AG08396 (cell line): ENCODE results near the gene PLGRKT.
A peak's percentile ranks its signal among the peaks of the same experiment; 100 is the strongest.
"Not testable (repeated sequence)": the region's sequence is repeated elsewhere in the genome, so short reads cannot be mapped to it uniquely, and the experiment has no call there.

ENCODE experiments used
- DNase-seq: peaks from one replicate; pipeline ENCODE4 v3.0.0; 2012; ENCODE audit warnings: low spot score, mixed read lengths

The PLGRKT gene, protein sequence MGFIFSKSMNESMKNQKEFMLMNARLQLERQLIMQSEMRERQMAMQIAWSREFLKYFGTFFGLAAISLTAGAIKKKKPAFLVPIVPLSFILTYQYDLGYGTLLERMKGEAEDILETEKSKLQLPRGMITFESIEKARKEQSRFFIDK

DNA sequence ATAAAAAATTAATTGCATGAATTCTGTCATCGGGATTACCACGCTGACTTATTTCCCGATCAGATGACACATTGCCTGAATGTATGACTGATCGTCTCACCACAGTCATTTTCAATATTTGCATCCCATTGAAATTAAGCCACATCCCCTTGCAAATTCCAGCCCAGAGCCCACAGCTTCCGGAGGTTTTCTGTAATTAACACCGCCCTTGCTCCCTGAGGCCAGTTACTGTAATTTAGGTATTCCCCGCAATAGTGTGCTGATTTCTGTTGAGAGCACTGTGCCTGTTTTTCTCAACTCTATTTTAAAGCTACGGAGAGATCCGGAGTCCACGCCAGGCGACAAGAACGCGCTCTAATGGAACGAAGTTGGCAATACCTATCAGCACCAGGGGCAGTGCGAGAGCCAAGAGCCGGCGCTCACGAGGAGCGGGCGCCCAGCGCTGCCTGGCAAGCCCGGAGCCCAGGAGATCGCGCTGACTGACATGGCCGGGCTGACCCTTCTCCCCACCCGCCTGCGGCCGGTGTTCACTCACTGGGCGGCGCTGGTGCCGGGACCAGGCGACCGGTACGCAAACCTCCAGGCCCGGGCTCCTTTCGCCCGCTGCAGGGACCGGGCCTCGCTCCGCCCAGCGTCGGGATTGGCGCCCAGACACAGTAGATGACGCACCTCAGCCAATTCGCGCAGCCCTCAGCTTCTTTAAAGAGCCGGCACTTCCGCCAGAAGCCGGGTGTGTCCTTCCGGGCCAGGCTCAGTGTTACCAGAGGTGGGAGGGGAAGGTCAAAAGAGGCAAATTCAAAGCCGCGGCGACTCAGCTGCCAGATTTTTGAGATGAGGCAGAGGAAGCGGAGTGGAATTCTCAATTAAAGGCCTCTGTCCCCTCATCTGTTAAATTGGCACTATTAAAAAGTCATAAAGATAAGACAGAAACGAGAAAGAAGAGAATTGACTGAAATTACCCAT is at the start of gene PLGRKT:
TSS of gene PLGRKT (minus strand) at position 672 of the 963 bp plus-strand sequence. CDS start 5,948 bp downstream, outside the sequence.
- peak; percentile 92 for DNase-seq

DNA sequence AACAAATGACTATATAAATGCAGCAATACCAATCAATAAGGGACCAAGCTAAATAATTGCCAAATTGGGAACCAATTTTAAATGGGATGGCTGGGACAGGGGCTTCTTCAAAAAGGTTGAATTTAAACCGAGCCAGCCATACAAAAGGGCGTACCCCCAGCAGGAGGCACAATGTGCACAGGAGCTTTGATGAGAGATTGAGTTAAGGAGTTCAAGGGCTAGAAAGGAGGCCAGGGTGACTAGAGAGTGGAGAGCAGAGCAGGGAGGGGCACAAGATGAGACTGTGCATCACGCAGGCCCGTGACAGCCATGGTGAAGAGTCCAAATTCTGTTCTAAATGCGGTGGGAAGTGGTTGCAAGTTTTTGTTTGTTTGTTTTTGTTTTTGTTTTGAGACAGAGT is 49.3 kb upstream of the PLGRKT start:
- DNase-seq: no peak

DNA sequence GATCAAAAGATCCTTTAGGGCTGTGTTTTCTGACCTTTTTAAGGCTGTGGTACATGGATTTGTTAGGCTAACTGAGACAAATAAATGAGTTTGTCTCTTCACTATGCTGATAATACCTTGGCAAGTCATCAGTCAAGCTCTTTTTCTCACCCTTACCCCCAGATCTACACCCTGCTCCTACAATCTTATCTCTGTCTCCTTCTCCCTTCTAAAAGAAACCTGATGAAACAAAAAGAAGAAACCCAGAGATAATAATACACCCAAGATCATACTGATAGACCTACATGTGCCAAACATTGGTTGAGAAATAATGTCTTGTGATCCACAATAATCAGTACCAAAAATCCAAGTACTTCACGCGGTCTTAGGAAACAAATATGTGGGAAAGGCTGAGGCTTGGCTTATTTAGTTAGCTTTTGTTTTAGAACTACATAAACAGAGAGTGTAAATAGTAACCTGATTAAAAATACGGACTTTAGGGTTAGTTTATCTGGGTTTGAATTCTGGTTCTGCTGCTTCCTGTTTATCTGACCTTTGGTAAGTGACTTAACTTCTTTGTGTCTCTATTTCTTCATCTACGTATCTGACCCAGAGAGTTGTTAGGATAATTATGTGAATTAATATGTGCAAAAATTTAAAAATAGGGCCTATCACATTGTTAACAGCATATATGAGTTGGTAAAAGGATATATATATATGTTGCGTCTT is 47.8 kb upstream of the PLGRKT start:
- no peak for DNase-seq

DNA sequence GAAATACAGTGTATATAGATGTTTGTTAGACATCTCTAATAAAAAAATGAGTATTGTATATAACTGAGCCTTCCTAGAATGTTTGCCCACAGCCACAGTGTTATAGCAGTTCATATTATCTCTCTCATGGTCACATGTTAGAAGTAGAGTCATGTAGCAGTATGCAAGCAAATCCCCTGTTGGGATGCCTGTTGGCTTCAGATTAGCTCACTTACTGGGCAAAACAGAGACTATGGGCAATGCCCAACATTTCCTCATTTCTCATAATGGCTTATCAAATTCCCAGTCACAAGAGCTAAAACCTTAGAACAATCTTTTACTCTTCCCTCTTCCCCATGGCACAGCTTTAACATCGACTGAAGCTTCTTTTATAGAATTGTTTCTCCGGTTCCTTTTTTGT is 45.6 kb upstream of the PLGRKT start:
- no peak for DNase-seq

DNA sequence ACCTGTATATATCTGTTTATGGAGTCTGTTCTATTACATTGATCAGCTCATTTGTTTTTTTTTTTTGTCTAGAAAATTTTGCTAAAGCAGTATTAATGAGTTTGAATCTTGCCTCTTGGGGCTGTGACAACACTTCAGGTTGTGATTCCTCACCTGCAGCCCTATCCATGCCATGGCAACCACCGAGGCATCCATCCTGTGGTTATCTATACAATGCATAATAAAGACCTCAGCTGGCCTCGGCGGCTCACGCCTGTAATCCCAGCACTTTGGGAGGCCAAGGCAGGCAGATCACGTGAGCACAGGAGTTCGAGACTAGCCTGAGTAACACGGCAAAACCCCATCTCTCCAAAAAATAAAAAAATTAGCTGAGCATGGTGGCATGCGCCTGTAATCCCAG is 44.5 kb upstream of the PLGRKT start:
- DNase-seq: no peak

DNA sequence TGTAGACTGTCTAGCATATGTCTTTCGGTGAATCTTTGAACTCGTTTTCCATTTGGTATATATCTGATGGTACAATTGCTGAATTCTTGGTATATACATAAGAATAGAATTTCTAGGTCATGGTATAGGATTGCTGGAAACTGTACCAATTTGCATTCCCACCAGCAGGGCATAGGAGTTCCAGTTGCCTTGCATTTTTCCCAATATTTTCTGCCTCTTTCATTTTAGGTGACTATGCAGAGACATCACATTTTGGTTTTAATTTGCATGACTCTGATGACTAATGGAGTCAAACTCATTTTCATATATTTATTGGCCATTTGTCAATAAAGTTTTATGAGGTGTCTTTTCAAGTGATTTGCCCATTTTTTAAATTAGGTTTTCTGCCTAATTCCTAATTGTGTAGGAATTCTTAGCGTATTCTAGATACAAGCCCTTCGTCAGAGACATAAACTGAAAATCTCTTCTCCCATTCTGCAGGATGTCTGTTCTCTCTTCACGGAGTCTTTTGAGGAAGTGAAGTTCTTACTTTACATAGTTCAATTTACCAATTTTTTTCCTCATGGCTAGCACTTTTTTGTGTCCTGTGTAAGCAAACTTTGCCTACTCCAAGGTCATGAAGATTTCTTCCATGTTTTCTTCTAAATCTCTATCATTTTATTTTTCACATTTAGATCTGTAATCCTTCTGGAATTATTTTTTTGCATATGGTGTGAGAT is 43.8 kb upstream of the PLGRKT start:
- DNase-seq: no peak

DNA sequence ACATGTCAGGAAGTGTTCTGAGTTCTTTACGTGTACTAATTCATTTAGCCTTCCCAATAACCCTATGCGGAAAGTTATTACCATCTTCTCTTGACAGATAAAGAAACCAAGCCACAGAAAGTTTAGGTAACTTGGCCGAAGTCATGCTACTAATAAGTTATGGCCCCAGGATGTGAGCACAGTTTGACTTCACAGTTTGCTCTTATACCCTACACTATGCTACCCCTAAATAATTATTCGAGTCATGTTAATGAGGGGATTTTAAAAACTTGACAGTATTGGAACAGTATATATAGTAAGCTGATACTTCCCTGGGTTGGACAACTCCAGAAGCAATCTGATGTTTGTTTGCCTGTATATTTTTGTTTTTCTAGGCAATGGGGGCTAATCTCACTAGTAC is 43.2 kb upstream of the PLGRKT start:
- DNase-seq: no peak

DNA sequence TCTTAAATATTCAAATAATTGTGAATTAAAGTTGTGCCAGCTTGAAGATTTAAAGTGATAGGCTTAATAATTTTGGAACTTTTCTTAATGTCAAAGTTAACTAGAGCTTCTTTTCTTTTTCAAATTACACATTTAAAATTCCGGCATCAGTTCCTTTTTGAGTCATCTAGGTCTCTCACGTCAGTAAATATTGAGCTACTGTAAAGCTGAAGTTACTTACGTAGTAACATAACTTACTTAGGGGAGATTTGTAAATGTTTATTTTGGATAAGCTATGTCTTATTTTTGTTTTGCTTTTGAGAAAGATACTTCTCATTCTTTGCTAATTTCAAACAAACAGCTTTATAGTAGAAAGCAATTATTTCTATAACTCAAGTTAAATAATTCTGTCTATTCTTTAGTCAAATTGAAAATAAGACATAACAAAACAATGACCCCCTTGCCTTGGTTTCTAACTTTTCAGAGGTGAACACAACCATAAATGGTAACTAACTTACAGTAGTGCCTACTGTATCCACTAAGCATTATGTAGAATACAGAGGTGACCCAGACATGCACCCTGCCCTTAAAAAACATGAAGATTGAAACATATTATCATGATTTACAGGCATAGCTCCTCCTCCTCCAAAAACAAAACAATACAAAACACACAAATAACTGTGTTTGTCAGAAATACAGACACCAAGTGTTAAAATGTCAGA is 42.4 kb upstream of the PLGRKT start:
- no peak for DNase-seq

DNA sequence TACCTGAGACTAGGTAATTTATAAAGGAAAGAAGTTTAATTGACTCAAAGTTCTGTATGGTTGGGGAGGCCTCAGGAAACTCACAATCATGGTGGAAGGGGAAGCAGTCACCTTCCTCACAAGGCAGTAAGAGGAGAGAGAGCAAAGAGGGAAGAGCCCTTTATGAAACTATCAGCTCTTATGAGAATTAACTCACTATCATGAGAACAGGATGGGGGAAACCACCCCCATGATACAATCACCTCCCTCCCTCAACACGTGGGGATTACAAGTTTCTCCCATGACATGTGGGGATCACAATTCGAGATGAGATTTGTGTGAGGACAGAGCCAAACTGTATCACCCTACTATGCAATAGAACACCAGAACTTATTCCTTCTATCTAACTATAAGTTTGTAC is 40.5 kb upstream of the PLGRKT start:
- no peak for DNase-seq

DNA sequence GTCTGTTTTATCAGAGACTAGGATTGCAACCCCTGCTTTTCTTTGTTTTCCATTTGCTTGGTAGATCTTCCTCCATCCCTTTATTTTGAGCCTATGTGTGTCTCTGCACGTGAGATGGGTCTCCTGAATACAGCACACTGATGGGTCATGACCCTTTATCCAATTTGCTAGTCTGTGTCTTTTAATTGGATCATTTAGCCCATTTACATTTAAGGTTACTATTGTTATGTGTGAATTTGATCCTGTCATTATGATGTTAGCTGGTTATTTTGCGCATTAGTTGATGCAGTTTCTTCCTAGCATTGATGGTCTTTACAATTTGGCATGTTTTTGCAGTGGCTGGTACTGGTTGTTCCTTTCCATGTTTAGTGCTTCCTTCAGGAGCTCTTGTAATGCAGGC is 37.9 kb upstream of the PLGRKT start:
- not testable (repeated sequence) for DNase-seq

DNA sequence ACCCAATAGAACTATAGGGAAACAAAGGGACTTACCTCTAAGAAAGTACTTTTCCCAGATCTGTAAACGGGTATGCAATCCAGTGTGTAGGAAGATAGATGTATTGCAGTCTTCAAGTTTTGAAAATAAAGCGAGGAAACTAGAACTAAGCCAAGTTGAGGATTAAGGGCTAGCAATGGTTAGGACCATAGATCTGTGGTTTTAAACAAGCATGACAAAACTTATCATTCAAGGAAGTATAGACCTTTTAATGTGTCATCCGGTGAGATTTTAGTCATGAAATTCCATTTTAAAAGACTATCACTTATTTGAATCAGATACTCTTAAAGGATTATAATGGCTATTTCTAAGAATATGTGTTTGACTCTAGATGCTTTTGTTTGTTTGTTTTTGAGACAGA is 33.1 kb upstream of the PLGRKT start:
- no peak for DNase-seq

DNA sequence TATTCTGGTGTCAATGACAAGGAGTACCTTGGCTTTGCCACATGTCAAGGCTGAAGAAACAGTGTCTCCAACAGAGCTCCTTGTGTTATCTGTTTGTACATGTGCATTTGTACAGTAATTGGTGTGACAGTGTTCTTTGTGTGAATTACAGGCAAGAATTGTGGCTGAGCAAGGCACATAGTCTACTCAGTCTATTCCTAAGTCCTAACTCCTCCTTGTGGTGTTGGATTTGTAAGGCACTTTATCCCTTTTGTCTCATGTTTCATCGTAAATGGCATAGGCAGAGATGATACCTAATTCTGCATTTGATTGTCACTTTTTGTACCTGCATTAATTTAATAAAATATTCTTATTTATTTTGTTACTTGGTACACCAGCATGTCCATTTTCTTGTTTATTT is 32.4 kb upstream of the PLGRKT start:
- no peak for DNase-seq

DNA sequence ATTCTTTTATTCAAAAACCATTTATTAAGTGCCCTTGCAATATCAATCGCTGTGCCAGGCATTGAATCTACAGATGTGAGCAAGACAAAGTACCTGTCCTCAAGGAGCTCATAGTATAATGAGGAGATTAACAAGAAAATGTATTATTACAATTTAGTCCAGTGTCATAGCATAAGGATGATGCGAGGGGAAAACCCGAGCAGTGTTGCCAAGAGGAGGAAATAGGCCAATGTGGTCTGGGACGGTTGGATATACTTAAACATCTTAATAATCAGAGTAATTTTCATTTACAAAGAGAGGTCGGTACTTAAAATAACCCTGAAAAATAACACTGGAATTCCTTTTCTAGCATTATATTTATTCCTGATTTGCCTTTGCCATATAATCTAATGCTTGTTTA is 31.1 kb upstream of the PLGRKT start:
- no peak for DNase-seq

DNA sequence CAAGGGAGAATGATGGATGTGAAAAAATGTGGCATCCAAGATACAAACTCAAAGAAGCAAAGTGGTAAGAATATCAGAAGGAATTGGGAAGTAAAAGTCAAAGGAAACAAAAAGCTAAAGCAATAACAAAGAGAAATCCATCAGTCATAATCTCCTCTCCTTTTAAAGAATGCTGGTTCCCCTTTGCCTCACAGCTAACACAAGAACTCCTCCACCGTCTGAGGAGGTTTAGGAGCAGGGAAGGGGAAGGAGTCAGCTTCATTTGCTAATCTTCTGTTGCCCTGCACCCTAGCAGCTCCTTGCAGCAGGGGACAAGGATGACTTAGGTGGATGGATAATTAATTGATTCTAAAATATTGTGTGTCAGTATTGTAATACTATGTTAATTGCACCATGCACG is 29.0 kb upstream of the PLGRKT start:
- no peak for DNase-seq

DNA sequence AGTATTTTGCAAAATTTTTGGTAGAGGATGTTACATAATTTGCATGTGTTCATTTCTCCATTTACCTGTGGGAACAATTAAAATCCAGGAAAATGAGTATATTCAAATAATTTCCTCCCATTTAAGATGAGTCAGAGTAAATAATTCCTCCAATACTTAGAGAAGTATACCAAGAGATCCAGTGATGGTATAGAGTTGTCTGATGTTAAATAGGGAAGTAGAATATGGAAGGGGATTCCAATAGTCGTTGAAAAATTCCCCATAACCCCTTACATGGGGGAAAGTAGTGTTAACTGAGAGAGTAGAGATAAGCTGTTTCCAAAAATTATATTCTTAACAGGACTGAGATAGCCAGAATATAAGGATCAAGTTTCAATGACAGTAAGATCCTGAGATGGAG is 28.3 kb upstream of the PLGRKT start:
- DNase-seq: no peak

DNA sequence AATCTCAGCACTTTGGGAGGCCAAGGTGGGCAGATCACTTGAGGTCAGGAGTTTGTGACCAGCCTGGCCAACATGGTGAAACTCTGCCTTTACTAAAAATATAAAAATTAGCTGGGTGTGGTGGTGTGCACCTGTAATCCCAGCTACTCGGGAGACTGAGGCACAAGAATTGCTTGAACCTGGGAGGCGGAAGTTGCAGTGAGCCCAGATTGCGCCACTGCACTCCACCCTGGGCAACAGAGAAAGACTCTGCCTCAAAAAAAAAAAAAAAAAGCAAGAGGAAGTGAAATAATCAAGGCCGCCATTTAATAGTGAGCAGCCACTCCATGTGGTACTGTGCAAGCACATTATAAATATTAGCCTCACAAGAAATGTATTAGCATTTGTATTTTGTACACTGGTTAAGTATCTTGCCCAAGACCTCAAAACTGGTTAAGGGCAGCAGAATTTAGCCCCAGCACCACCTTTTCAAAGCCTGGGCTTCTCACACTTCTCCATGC is 27.2 kb upstream of the PLGRKT start:
- not testable (repeated sequence) for DNase-seq

DNA sequence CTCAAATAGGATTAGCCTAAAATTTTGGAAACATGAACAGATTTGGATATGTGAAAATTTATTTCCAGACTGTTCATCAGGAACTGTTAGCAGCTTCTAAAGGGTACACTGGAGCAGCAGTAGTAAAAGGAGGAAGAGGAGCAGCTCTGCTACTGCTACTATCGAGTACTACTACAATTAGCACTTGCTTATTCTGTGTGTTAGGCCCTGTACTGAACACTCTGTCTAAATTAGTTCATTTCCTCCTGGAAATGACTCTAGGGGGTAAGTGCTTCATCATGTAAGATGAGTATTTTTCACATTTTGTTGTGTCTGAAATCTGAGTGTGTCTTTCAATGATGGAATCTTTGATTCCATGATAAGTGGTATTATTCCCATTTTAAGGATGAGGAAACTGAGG is 22.4 kb upstream of the PLGRKT start:
- no peak for DNase-seq

DNA sequence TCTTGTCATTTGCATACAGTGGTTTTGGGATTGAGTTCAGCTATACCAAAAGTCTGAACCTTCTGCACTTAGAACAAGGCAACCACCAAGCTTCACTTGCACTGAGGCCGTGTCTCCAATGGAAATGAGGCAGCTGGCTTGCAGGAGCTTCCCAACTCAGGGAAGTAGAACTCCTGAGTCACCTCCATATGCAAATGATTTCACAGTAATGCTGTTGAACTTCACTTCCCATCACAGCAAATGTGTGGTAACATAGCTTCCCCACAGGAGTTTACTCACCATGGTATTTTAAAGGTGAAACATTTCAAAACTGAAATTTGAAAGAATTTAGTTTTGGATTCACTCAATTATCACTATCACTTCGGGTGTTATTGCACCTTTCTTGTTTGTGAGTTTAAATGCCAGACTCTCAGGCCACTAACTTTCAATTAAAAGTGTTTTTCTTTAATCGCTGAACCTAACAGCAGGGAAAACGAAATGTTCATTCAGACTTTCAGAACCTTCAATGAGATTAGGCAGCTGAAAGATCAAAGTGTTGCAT is 21.6 kb upstream of the PLGRKT start:
- no peak for DNase-seq

DNA sequence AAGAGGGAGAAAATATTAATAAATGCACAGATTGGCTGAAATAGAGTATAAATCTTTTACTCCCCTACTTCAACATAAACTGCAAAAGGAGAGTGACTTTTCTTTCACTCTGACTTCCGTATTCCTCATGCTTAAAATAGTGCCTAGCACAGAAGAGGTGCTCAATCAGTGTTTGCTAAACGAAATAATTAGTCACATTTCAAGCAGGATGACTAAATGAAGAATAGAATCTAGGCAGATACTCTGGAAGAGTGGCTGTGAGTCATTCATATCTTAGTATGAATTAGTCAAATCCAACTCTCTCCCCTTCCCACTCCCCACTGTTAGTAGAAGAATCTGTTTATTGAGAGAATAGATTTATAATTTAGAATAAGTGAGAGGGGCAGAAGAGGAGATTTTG is 17.5 kb upstream of the PLGRKT start:
- DNase-seq: peak; percentile 38

DNA sequence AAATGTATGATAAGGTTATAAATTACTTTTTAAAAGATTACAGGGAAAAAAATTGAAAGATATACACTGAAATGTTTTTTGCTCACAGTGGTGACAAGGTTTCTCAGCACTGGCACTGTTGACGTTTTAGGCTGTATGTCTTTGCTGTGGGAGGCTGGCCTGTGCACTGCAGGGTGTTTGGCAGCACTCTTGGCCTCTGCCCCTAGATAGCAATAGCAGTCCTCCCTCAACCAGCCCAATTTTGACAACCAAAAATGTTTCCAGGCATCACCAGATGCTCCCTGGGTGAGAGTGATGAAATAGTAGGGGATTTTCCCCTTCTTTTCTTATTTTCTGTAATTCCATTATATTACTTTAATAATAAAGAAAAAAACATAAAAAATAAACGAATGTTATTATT is 15.9 kb upstream of the PLGRKT start:
- DNase-seq: no peak

DNA sequence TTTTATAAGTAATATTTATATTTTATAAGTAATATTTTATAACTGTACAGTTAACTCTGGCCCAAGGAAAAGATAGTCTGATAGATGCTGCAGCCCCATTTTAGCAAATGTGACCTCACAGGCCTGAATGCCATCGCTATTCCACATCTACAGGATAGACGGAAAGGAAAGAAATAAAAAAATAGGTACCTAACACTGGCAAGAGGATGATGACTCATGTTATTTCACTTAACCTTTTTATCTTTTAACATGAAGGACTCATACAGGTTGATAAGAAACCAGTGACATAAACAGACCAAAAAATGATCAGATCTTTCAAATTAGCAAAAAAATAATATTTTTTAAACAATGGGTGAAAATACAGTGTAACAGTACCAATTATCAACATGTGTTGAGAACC is 15.3 kb upstream of the PLGRKT start:
- no peak for DNase-seq
